GM12878 (cell line): ENCODE data around the gene AMDHD2. TPM values are rescaled to one million over a fixed set of nuclear protein-coding genes. Genes with fewer than 3 reads are reported as not detected.

Source experiments
- ATAC-seq: fragments of 200-7000 bp; cut with Tn5 transposase; 3 replicates; pipeline ENCODE4 v1.9.1; 2020; ENCODE audit warnings: mild to moderate bottlenecking, moderate library complexity
- BruUV-seq: library from RNA; stranded (reverse); fragments of 400-500 nt; replicated peaks from 2 replicates; lab custom pipeline; 2021; lab: Mats Ljungman, UMichigan
- CTCF ChIA-PET: fragments of 300-600 bp; sonication (Branson Sonifier 250); formaldehyde crosslinking; extraction: SDS; loops from one replicate; lab custom pipeline; 2021; ENCODE audit warnings: inconsistent platforms; lab: Yijun Ruan, JAX
- POLR2A ChIA-PET: fragments of 350-600 bp; formaldehyde crosslinking; extraction: SDS; loops from one replicate; lab custom pipeline; 2021; ENCODE audit warnings: inconsistent platforms; lab: Charles Lee
- RAD21 ChIA-PET: fragments of 300-600 bp; sonication (Branson Sonifier 250); formaldehyde crosslinking; loops from one replicate; lab custom pipeline; 2023; ENCODE audit warnings: antibody characterized with exemption; ENCODE audit not compliant: unreplicated experiment; lab: Charles Lee
- SMC1A ChIA-PET: fragments of 300-600 bp; sonication (Branson Sonifier 250); formaldehyde crosslinking; loops from one replicate; lab custom pipeline; 2023; ENCODE audit not compliant: unreplicated experiment, uncharacterized antibody; lab: Charles Lee
- DNase-seq: peaks from one replicate; pipeline ENCODE4 v3.0.0-alpha.2; 2011; ENCODE audit warnings: low read depth, low spot score
- FAIRE-seq: peaks from 3 replicates; lab custom pipeline; 2011; peaks lifted over from hg19 to GRCh38; lab: Jason Lieb, UNC
- H2AFZ ChIP-seq: 2 replicates; pipeline ENCODE4 v1.6.0; 2011; ENCODE audit warnings: low read depth, low read length, control low read depth; ENCODE audit not compliant: control insufficient read depth
- H3K27ac ChIP-seq: 2 replicates; pipeline ENCODE4 v1.5.1; 2011; ENCODE audit warnings: control low read depth; ENCODE audit not compliant: control insufficient read depth, insufficient read depth
- H3K27me3 ChIP-seq, 2 experiments: replicated peaks in 1 of 2; 2 replicates each; pipeline versions ENCODE4 v1.6.0 to v1.6.1; 2011; ENCODE audit warnings: low read length in 1 of 2; ENCODE audit not compliant: control insufficient read depth in 2 of 2, insufficient read depth in 2 of 2
- H3K36me3 ChIP-seq, 2 experiments: 2 replicates each; pipeline ENCODE4 v1.5.1; 2011; ENCODE audit warnings: low read length in 1 of 2; ENCODE audit not compliant: control insufficient read depth in 2 of 2, insufficient read depth in 2 of 2
- H3K4me1 ChIP-seq: 2 replicates; pipeline ENCODE4 v1.6.1; 2011; ENCODE audit warnings: mild to moderate bottlenecking, low read length, moderate library complexity, mixed read lengths; ENCODE audit not compliant: control insufficient read depth, insufficient read depth
- H3K4me2 ChIP-seq: 2 replicates; pipeline ENCODE4 v1.6.0; 2011; ENCODE audit warnings: control low read depth; ENCODE audit not compliant: control insufficient read depth, insufficient read depth
- H3K4me3 ChIP-seq: fragments of 200-600 bp; sonication (generic); 2 replicates; pipeline ENCODE4 v1.5.1; 2016
- H3K79me2 ChIP-seq: 2 replicates; pipeline ENCODE4 v1.6.0; 2011; ENCODE audit warnings: low read length; ENCODE audit not compliant: control insufficient read depth, insufficient read depth
- H3K9ac ChIP-seq: 2 replicates; pipeline ENCODE4 v1.8.0; 2011; ENCODE audit warnings: low read length, control low read depth, mixed read lengths; ENCODE audit not compliant: control insufficient read depth, insufficient read depth
- H3K9me3 ChIP-seq: replicated peaks from 3 replicates; pipeline ENCODE4 v1.5.1; 2011; ENCODE audit warnings: mild to moderate bottlenecking, low read length; ENCODE audit not compliant: control insufficient read depth, insufficient read depth
- H4K20me1 ChIP-seq: 2 replicates; pipeline ENCODE4 v1.6.0; 2011; ENCODE audit not compliant: control insufficient read depth, insufficient read depth
- LARP7 ChIP-seq: fragments of 450-650 bp; IDR thresholded peaks from 2 replicates; pipeline ENCODE4 v1.6.1; 2017; ENCODE audit warnings: mild to moderate bottlenecking
- NFYA ChIP-seq: IDR thresholded peaks from 2 replicates; pipeline ENCODE4 v1.6.1; 2011; ENCODE audit warnings: low read depth, mild to moderate bottlenecking, low read length, improper control_type of control experiment, borderline replicate concordance
- NR2C1 ChIP-seq: fragments of 450-650 bp; IDR thresholded peaks from 2 replicates; pipeline ENCODE4 v1.6.1; 2017; ENCODE audit warnings: antibody characterized with exemption, mild to moderate bottlenecking, moderate library complexity
- NR2F1 ChIP-seq: fragments of 450-650 bp; conservative IDR thresholded peaks from 2 replicates; pipeline ENCODE4 v1.6.1; 2017; ENCODE audit warnings: mild to moderate bottlenecking
- RAD51 ChIP-seq: fragments of 450-650 bp; IDR thresholded peaks from 2 replicates; pipeline ENCODE4 v1.6.1; 2016; ENCODE audit warnings: moderate library complexity, mild to moderate bottlenecking, inconsistent platforms
- TCF12 ChIP-seq: IDR thresholded peaks from 2 replicates; pipeline ENCODE4 v1.6.1; 2011; ENCODE audit warnings: low read depth, mild to moderate bottlenecking, low read length
- TCF7 ChIP-seq: IDR thresholded peaks from 2 replicates; pipeline ENCODE4 v1.6.1; 2014; ENCODE audit warnings: antibody characterized with exemption, borderline replicate concordance
- WGBS: methylation state at CpG from one replicate; pipeline ENCODE4 v1.1.6; 2016; ENCODE audit warnings: low lambda C conversion rate; ENCODE audit not compliant: insufficient replicate concordance, insufficient coverage; ENCODE audit errors: missing lambda C conversion rate; 5-methylcytosine and 5-hydroxymethylcytosine counted together
- in situ Hi-C: fragments of 300-500 bp; cut with MboI; formaldehyde crosslinking; loops from 9 replicates; pipeline ENCODE4 v1.14.3; 2018; ENCODE audit warnings: mixed read lengths
- intact Hi-C: fragments of 100-400 bp; cut with micrococcal nuclease; formaldehyde crosslinking; loops from one replicate; pipeline ENCODE4 v1.14.2; 2022; ENCODE audit not compliant: unreplicated experiment
- polyA plus RNA-seq, 11 experiments: library from polyadenylated mRNA; depleted of rRNA in 4 of 11; unstranded in 6 of 11; stranded (reverse) in 5 of 11; fragments of >200 nt; fragmentation: Nextera tagmentation in 4 of 11; fragmentation: Illumina TruSeq in 1 of 11; extraction: Ambion mirVana in 4 of 11; extraction: Trizol in 1 of 11; gene quantifications; 1 replicate in 1 of 11; 2 replicates in 10 of 11; pipeline versions ENCODE4 v1.2.1 to v1.2.3, GENCODE V29; 2011 to 2016; ENCODE audit warnings: inconsistent platforms in 2 of 11, missing spikeins in 2 of 11, low read depth in 1 of 11
- total RNA-seq, 4 experiments: library from RNA; depleted of rRNA in 3 of 4; stranded (reverse); fragments of >200 nt in 3 of 4; fragmentation: Illumina TruSeq in 1 of 4; extraction: Trizol in 1 of 4; gene quantifications; 2 replicates each; pipeline versions ENCODE4 v1.2.1 to v1.2.3, GENCODE V29; 2013 to 2021

The AMDHD2 gene
- total and polyA plus RNA-seq, 10 of the 15 experiments (the other 5 are each of a cell fraction or from before 2014, with no cell fraction given), result 0.60 to 41.8 (median 24.3) TPM; not detected in 1

DNA sequence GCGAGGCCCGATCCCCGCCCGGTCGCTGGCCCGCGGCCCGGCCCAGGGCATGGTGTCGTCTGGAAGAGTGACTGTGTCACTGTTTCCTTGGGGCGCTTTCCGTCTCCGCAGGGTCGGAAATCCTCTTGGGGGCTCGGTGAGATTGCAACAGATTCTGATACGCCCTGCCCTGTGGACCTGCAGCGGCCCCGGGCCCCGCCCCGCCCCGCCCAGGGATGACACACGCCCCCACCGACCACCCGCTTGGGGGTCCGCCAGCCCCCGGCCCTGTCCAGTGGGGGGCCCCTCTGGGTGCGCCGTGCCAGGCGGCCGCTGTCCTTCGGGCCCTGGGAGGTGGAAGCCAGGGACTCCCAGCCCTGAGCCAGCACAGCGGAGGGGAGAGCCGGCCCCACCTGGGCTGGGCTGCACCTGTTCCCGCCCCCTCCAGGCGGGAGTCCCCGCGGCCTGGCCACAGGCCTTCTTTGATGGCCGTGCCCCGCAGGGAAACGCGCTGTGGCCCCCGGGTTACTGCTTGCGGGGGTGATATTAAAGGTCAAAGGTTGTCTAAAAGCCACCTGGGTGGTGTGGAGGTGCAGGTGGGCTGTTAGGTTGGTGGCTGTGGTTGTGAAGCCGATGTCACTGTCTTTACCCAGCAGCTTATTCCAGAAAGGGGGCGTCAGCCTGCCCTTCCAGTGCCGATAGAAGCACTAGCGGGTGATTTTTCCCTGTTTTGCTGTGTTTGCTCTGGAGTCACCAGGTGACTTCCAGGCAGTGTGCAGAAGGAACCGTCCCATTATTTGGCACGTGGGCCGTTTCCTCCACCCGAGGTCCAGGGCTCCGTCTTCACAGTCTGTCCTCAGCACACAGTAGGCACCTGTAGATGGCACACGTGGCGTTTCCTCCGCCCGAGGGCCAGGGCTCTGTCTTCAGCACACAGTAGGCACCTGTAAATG lies 44.5 kb upstream of the AMDHD2 start:
- intact Hi-C loops, result no loop called here
- no peak; the same call in 1 of the 2 replicates for TF ChIP-seq LARP7
- no peak for TF ChIP-seq NFYA
- no peak for TF ChIP-seq RAD51
- TF ChIP-seq NR2C1, result 0 out of 2 replicates have a peak, but pooled peaks have one; percentile 26
- TF ChIP-seq NR2F1, result 0 out of 2 replicates have a peak, but pooled peaks have one; percentile 15
- no peak for TF ChIP-seq TCF7
- 0 out of 2 replicates have a peak, but pooled peaks have one; percentile 39 for TF ChIP-seq TCF12
- TF ChIP-seq, all 136 proteins: peak for 3
- FAIRE-seq (no peak), ATAC-seq (0 out of 3 replicates have a peak, but pooled peaks have one; percentile 7), DNase-seq (no peak)
- ChIA-PET POLR2A (interaction anchor here (0.6 to 1.1 kb wide), 5 partner anchors 10 to 163 kb away, joined by 3 to 8 read pairs (median 6); no protein-coding TSS in a partner anchor), RAD21 (interaction anchor here (0.6 to 1.8 kb wide), 4 partner anchors 11 to 129 kb away, joined by 5 to 8 read pairs (median 6); partner anchors contain the start of genes CCNF and TEDC2), CTCF (interaction anchor here (0.8 to 1.6 kb wide), 5 partner anchors 11 to 45 kb away, joined by 3 to 8 read pairs (median 4); partner anchors contain the start of gene TEDC2), SMC1A (no interaction called here)
- Histone ChIP-seq H3K27ac (no peak overlapping the region), H3K9ac (peak overlapping the region; percentile 65; the same call in 1 of the 2 replicates), H3K36me3 (no peaks in the 10 kb centered on the region), H2AFZ (peak overlapping the region; percentile 63), H3K27me3 (no peaks in the 10 kb centered on the region), H3K4me1 (peaks cover 12% of the 10 kb centered on the region), H3K4me3 (peak overlapping the region; percentile 71), H3K9me3 (no peaks in the 10 kb centered on the region), H3K4me2 (peak overlapping the region; percentile 86), H3K79me2 (no peaks in the 10 kb centered on the region), H4K20me1 (no peaks in the 10 kb centered on the region)
- 23% methylated on average over 40 of the region's 55 CpGs for WGBS
- BruUV-seq, result no TSS peak
- in situ Hi-C loops, result no loop called here
